HepG2 (cell line): ENCODE measurements around the gene EMILIN1. TPM values are rescaled to one million over a fixed set of nuclear protein-coding genes. Genes with fewer than 3 reads are reported as not detected.

ENCODE experiments used
- BCL6 ChIP-seq: IDR thresholded peaks from 2 replicates; pipeline ENCODE4 v1.6.1; 2016; ENCODE audit warnings: missing genetic modification reagents, missing compliant biosample characterization
- CHD2 ChIP-seq: IDR thresholded peaks from 2 replicates; pipeline ENCODE4 v1.6.1; 2011; ENCODE audit warnings: low read depth, low read length, improper control_type of control experiment
- ETV5 ChIP-seq: IDR thresholded peaks from 2 replicates; pipeline ENCODE4 v1.6.1; 2018; ENCODE audit warnings: missing biosample characterization, missing genetic modification reagents, inconsistent platforms, borderline replicate concordance
- HHEX ChIP-seq: IDR thresholded peaks from 2 replicates; pipeline ENCODE4 v1.6.1; 2016; ENCODE audit warnings: control low read depth
- MXD4 ChIP-seq: IDR thresholded peaks from 2 replicates; pipeline ENCODE4 v1.6.1; 2016; ENCODE audit warnings: mild to moderate bottlenecking, missing biosample characterization, missing genetic modification reagents
- SETDB1 ChIP-seq: sonication (generic); formaldehyde crosslinking; IDR thresholded peaks from 2 replicates; pipeline ENCODE4 v1.5.1; 2020; ENCODE audit warnings: missing genetic modification reagents, mild to moderate bottlenecking, borderline replicate concordance
- SIX4 ChIP-seq: sonication (generic); formaldehyde crosslinking; IDR thresholded peaks from 2 replicates; pipeline ENCODE4 v1.4.0; 2020; ENCODE audit warnings: missing genetic modification reagents
- TBX2 ChIP-seq: sonication (generic); formaldehyde crosslinking; IDR thresholded peaks from 2 replicates; pipeline ENCODE4 v1.5.0; 2020; ENCODE audit warnings: missing genetic modification reagents, mild to moderate bottlenecking, borderline replicate concordance
- ZBTB1 ChIP-seq: sonication (generic); formaldehyde crosslinking; IDR thresholded peaks from 2 replicates; pipeline ENCODE4 v1.4.0; 2020; ENCODE audit warnings: missing genetic modification reagents, borderline replicate concordance
- ZC3H13 ChIP-seq: sonication (generic); formaldehyde crosslinking; IDR thresholded peaks from 2 replicates; pipeline ENCODE4 v1.8.1; 2023; ENCODE audit warnings: mild to moderate bottlenecking, missing genetic modification reagents, moderate library complexity
- ZMYM3 ChIP-seq: sonication (generic); formaldehyde crosslinking; IDR thresholded peaks from 2 replicates; pipeline ENCODE4 v1.5.1; 2020; ENCODE audit warnings: mild to moderate bottlenecking, missing genetic modification reagents
- ZNF225 ChIP-seq: sonication (generic); formaldehyde crosslinking; IDR thresholded peaks from 2 replicates; pipeline ENCODE4 v1.4.0; 2020; ENCODE audit warnings: mild to moderate bottlenecking, missing genetic modification reagents
- ZNF234 ChIP-seq: sonication (generic); formaldehyde crosslinking; conservative IDR thresholded peaks from 2 replicates; pipeline ENCODE4 v1.5.1; 2020; ENCODE audit warnings: mild to moderate bottlenecking, missing genetic modification reagents
- ZNF329 ChIP-seq: sonication (generic); formaldehyde crosslinking; IDR thresholded peaks from 2 replicates; pipeline ENCODE4 v1.9.0; 2021; ENCODE audit warnings: low read depth, mild to moderate bottlenecking, missing genetic modification reagents
- ZNF430 ChIP-seq: sonication (generic); formaldehyde crosslinking; IDR thresholded peaks from 2 replicates; pipeline ENCODE4 v1.9.0; 2021; ENCODE audit warnings: mild to moderate bottlenecking, missing genetic modification reagents
- ZNF574 ChIP-seq: sonication (generic); formaldehyde crosslinking; IDR thresholded peaks from 2 replicates; pipeline ENCODE4 v1.4.0; 2020; ENCODE audit warnings: missing genetic modification reagents
- ZNF619 ChIP-seq: sonication (generic); formaldehyde crosslinking; IDR thresholded peaks from 2 replicates; pipeline ENCODE4 v1.4.0; 2020; ENCODE audit warnings: mild to moderate bottlenecking, missing genetic modification reagents
- ZNF780A ChIP-seq: sonication (generic); formaldehyde crosslinking; IDR thresholded peaks from 2 replicates; pipeline ENCODE4 v1.8.0; 2022; ENCODE audit warnings: mild to moderate bottlenecking, missing genetic modification reagents, moderate library complexity
- ZNF781 ChIP-seq: sonication (generic); formaldehyde crosslinking; IDR thresholded peaks from 2 replicates; pipeline ENCODE4 v1.5.1; 2020; ENCODE audit warnings: borderline replicate concordance, mild to moderate bottlenecking, missing genetic modification reagents; ENCODE audit errors: not compliant biosample characterization
- polyA plus RNA-seq, 8 experiments: library from polyadenylated mRNA; depleted of rRNA in 3 of 8; stranded (reverse) in 7 of 8; unstranded in 1 of 8; fragments of >200 nt; fragmentation: Illumina TruSeq in 4 of 8; extraction: Trizol in 4 of 8; gene quantifications; 2 replicates each; pipeline versions ENCODE4 v1.2.1 to v1.2.3, GENCODE V29; 2011 to 2016; ENCODE audit warnings: low read depth in 4 of 8, missing spikeins in 1 of 8, mixed read lengths in 1 of 8; ENCODE audit not compliant: insufficient read depth in 1 of 8
- total RNA-seq, 5 experiments: library from RNA; depleted of rRNA; stranded (reverse); fragments of >200 nt; fragmentation: Illumina TruSeq; extraction: Trizol; gene quantifications; 2 replicates each; pipeline ENCODE4 v1.2.3, GENCODE V29; 2016; ENCODE audit warnings: low read depth in 1 of 5
- TF ChIP-seq, protein P1 (sequence below): IDR thresholded peaks from 2 replicates; pipeline ENCODE4 v1.6.1; 2016; ENCODE audit warnings: missing compliant biosample characterization, missing genetic modification reagents, borderline replicate concordance
- TF ChIP-seq, protein P2 (sequence below): sonication (generic); formaldehyde crosslinking; IDR thresholded peaks from 2 replicates; pipeline ENCODE4 v1.4.0; 2020; ENCODE audit warnings: missing genetic modification reagents
- TF ChIP-seq, protein P3 (sequence below): sonication (generic); formaldehyde crosslinking; IDR thresholded peaks from 2 replicates; pipeline ENCODE4 v1.5.0; 2020; ENCODE audit warnings: missing genetic modification reagents

Gene EMILIN1
- total and polyA plus RNA-seq, 2 of the 13 experiments (the other 11 are each of a cell fraction or from before 2014, with no cell fraction given) = 8.1 to 9.7 TPM

- no peak; the same call in 1 of the 2 replicates for TF ChIP-seq ZNF234 (CRISPR knock-in tag)
- 0 out of 2 replicates have a peak, but pooled peaks have one; percentile 3 for TF ChIP-seq BCL6 (CRISPR knock-in tag)
- TF ChIP-seq TBX2 (CRISPR knock-in tag) = 0 out of 2 replicates have a peak, but pooled peaks have one; percentile 62
- TF ChIP-seq CHD2 = 0 out of 2 replicates have a peak, but pooled peaks have one; percentile 20
- peak; percentile 34 for TF ChIP-seq ETV5 (CRISPR knock-in tag)
- TF ChIP-seq ZMYM3 (CRISPR knock-in tag) = no peak; the same call in 1 of the 2 replicates
- TF ChIP-seq ZNF574 = peak; percentile 80
- TF ChIP-seq ZBTB1 (CRISPR knock-in tag) = no peak
- peak; percentile 83; the same call in 1 of the 2 replicates for TF ChIP-seq ZNF430
- TF ChIP-seq HHEX (CRISPR knock-in tag) = no peak
- no peak for TF ChIP-seq ZNF619 (CRISPR knock-in tag)
- peak; percentile 78 for TF ChIP-seq ZNF781 (CRISPR knock-in tag)
- TF ChIP-seq ZNF329 (CRISPR knock-in tag) = no peak
- no peak for TF ChIP-seq SETDB1 (CRISPR knock-in tag)
- TF ChIP-seq SIX4 (CRISPR knock-in tag) = 0 out of 2 replicates have a peak, but pooled peaks have one; percentile 7
- TF ChIP-seq, protein P1, sequence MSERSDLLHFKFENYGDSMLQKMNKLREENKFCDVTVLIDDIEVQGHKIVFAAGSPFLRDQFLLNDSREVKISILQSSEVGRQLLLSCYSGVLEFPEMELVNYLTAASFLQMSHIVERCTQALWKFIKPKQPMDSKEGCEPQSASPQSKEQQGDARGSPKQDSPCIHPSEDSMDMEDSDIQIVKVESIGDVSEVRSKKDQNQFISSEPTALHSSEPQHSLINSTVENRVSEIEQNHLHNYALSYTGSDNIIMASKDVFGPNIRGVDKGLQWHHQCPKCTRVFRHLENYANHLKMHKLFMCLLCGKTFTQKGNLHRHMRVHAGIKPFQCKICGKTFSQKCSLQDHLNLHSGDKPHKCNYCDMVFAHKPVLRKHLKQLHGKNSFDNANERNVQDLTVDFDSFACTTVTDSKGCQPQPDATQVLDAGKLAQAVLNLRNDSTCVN (CRISPR knock-in tag) = no peak
- TF ChIP-seq MXD4 = peak; percentile 46
- TF ChIP-seq ZC3H13 (CRISPR knock-in tag) = no peak
- TF ChIP-seq, protein P2, sequence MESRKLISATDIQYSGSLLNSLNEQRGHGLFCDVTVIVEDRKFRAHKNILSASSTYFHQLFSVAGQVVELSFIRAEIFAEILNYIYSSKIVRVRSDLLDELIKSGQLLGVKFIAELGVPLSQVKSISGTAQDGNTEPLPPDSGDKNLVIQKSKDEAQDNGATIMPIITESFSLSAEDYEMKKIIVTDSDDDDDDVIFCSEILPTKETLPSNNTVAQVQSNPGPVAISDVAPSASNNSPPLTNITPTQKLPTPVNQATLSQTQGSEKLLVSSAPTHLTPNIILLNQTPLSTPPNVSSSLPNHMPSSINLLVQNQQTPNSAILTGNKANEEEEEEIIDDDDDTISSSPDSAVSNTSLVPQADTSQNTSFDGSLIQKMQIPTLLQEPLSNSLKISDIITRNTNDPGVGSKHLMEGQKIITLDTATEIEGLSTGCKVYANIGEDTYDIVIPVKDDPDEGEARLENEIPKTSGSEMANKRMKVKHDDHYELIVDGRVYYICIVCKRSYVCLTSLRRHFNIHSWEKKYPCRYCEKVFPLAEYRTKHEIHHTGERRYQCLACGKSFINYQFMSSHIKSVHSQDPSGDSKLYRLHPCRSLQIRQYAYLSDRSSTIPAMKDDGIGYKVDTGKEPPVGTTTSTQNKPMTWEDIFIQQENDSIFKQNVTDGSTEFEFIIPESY = no peak
- no peak for TF ChIP-seq ZNF780A (CRISPR knock-in tag)
- TF ChIP-seq, protein P3, sequence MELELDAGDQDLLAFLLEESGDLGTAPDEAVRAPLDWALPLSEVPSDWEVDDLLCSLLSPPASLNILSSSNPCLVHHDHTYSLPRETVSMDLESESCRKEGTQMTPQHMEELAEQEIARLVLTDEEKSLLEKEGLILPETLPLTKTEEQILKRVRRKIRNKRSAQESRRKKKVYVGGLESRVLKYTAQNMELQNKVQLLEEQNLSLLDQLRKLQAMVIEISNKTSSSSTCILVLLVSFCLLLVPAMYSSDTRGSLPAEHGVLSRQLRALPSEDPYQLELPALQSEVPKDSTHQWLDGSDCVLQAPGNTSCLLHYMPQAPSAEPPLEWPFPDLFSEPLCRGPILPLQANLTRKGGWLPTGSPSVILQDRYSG (CRISPR knock-in tag) = no peak
- TF ChIP-seq ZNF225 = 0 out of 2 replicates have a peak, but pooled peaks have one; percentile 22
These were observed 8.5 kb downstream of the EMILIN1 start, which contains the start of gene KHK (continued) for GRCh38 chr2:27086724-27087593.
